Frontal cortex (tissue), 4 donors: Measurements from ENCODE around the gene TNFSF11. TPM values are rescaled to one million over a fixed set of nuclear protein-coding genes. Genes with fewer than 3 reads are reported as not detected.

Source experiments
- DNase-seq, 2 donors: peaks; one replicate each; pipeline ENCODE4 v3.0.0; 2012; ENCODE audit warnings: low spot score in 2 of 2
- FAIRE-seq: peaks from 2 replicates; lab custom pipeline; 2012; peaks lifted over from hg19 to GRCh38; lab: Jason Lieb, UNC
- total RNA-seq: library from RNA; depleted of rRNA; stranded (reverse); fragments of >200 nt; gene quantifications from one replicate; pipeline ENCODE4 v1.2.3, GENCODE V29; 2014
- donor health status: control.
- donor health status: control.
- donor health status: control.

Gene TNFSF11
- total RNA-seq, 1 donor from 2014 or later = 0.41 TPM

- DNase-seq (no peak), FAIRE-seq (no peak)
These were observed 76.6 kb downstream of the TNFSF11 start for GRCh38 chr13:42650506-42650905.

GRCh38 chr13:42651936-42652641 lies 78.1 kb downstream of the TNFSF11 start:
- no peak for FAIRE-seq
- no peak for DNase-seq

GRCh38 chr13:42652642-42653415 lies 78.9 kb downstream of the TNFSF11 start:
- FAIRE-seq = no peak
- DNase-seq = no peak

- DNase-seq = no peak
- FAIRE-seq = no peak
These were observed 79.7 kb downstream of the TNFSF11 start for GRCh38 chr13:42653679-42654078.

GRCh38 chr13:42654212-42654611 lies 80.3 kb downstream of the TNFSF11 start:
- DNase-seq (no peak), FAIRE-seq (peak; percentile 95)

- no peak for DNase-seq
- no peak for FAIRE-seq
These were observed 80.8 kb downstream of the TNFSF11 start for GRCh38 chr13:42654722-42655121.

GRCh38 chr13:42656161-42656560 lies 82.2 kb downstream of the TNFSF11 start:
- DNase-seq (no peak), FAIRE-seq (no peak)

GRCh38 chr13:42656958-42657357 lies 83.0 kb downstream of the TNFSF11 start:
- DNase-seq (no peak), FAIRE-seq (no peak)

Other genes with a start within 250 kb of the TNFSF11 start
- gene FAM216B, start 207.4 kb downstream of the TNFSF11 start, total RNA-seq = 0.41 TPM